ENCODE results near the gene DNAH5. TPM values are rescaled to one million over a fixed set of nuclear protein-coding genes. Genes with fewer than 3 reads are reported as not detected.

The DNAH5 gene
- total RNA-seq, 1 donor from 2014 or later: 0.35 TPM

GRCh38 chr5:13708906-13709305 is 235.6 kb downstream of the DNAH5 start:
- DNase-seq (ENCODE audit: low spot score): no peak

- no peak for DNase-seq (ENCODE audit: low spot score)
Measured at GRCh38 chr5:13708432-13708831, 236.1 kb downstream of the DNAH5 start.

- DNase-seq (ENCODE audit: low spot score): no peak
Measured at GRCh38 chr5:13704396-13704795, 240.1 kb downstream of the DNAH5 start.

- DNase-seq (ENCODE audit: low spot score): no peak
Measured at GRCh38 chr5:13700626-13701025, 243.9 kb downstream of the DNAH5 start.

GRCh38 chr5:13698885-13699284 is 245.6 kb downstream of the DNAH5 start:
- DNase-seq (ENCODE audit: low spot score): no peak

GRCh38 chr5:13695076-13695712 is 249.3 kb downstream of the DNAH5 start:
- no peak for DNase-seq (ENCODE audit: low spot score)

GRCh38 chr5:13692172-13692571 is 252.3 kb downstream of the DNAH5 start:
- DNase-seq (ENCODE audit: low spot score): no peak

GRCh38 chr5:13676531-13676930 is 268.0 kb downstream of the DNAH5 start:
- no peak for DNase-seq (ENCODE audit: low spot score)

GRCh38 chr5:13674391-13674790 is 270.1 kb downstream of the DNAH5 start:
- DNase-seq (ENCODE audit: low spot score): no peak

- DNase-seq (ENCODE audit: low spot score): no peak
Measured at GRCh38 chr5:13673511-13673910, 271.0 kb downstream of the DNAH5 start.

- DNase-seq (ENCODE audit: low spot score): no peak
Measured at GRCh38 chr5:13664377-13664776, 280.1 kb downstream of the DNAH5 start.

- no peak for DNase-seq (ENCODE audit: low spot score)
Measured at GRCh38 chr5:13662626-13663025, 281.9 kb downstream of the DNAH5 start.

- DNase-seq (ENCODE audit: low spot score): no peak
Measured at GRCh38 chr5:13661272-13661671, 283.2 kb downstream of the DNAH5 start.

GRCh38 chr5:13660072-13660471 is 284.4 kb downstream of the DNAH5 start:
- no peak for DNase-seq (ENCODE audit: low spot score)

- DNase-seq (ENCODE audit: low spot score): no peak
Measured at GRCh38 chr5:13659391-13659790, 285.1 kb downstream of the DNAH5 start.

- DNase-seq (ENCODE audit: low spot score): no peak
Measured at GRCh38 chr5:13658761-13659160, 285.7 kb downstream of the DNAH5 start.

GRCh38 chr5:13658152-13658551 is 286.3 kb downstream of the DNAH5 start:
- no peak for DNase-seq (ENCODE audit: low spot score)

- no peak for DNase-seq (ENCODE audit: low spot score)
Measured at GRCh38 chr5:13653709-13654108, 290.8 kb downstream of the DNAH5 start.

GRCh38 chr5:13649656-13650055 is 294.8 kb downstream of the DNAH5 start:
- no peak for DNase-seq (ENCODE audit: low spot score)

- DNase-seq (ENCODE audit: low spot score): no peak
Measured at GRCh38 chr5:13648822-13649221, 295.7 kb downstream of the DNAH5 start.

GRCh38 chr5:13643734-13644133 is 300.8 kb downstream of the DNAH5 start:
- no peak for DNase-seq (ENCODE audit: low spot score)

GRCh38 chr5:13643196-13643595 is 301.3 kb downstream of the DNAH5 start:
- no peak for DNase-seq (ENCODE audit: low spot score)
